K562 (cell line): ENCODE data around the gene NUP210. TPM values are rescaled to one million over a fixed set of nuclear protein-coding genes. Genes with fewer than 3 reads are reported as not detected.
A peak's percentile ranks its signal among the peaks of the same experiment; 100 is the strongest.

Experiments
- ATAC-seq: fragments of 200-7000 bp; cut with Tn5 transposase; 3 replicates; pipeline ENCODE4 v1.9.1; 2020; ENCODE audit warnings: moderate library complexity
- BruUV-seq: library from RNA; stranded (reverse); fragments of 400-500 nt; replicated peaks from 2 replicates; lab custom pipeline; 2021; lab: Mats Ljungman, UMichigan
- CTCF ChIA-PET: fragments of 300-600 bp; formaldehyde crosslinking; extraction: SDS; loops from one replicate; lab custom pipeline; 2021; ENCODE audit warnings: low intra/inter-chr PET ratio; lab: Yijun Ruan, JAX
- POLR2A ChIA-PET: fragments of 300-600, 350-650 bp; sonication (Branson Sonifier 250); formaldehyde crosslinking; extraction: SDS; loops from one replicate; lab custom pipeline; 2021; ENCODE audit warnings: antibody characterized with exemption, inconsistent platforms; lab: Yijun Ruan, JAX
- DNase-seq, 4 experiments: peaks; one replicate each; pipeline versions ENCODE4 v3.0.0 to v3.0.0-alpha.2; 2011 to 2018; ENCODE audit warnings: low spot score in 3 of 4, mixed read lengths in 3 of 4; ENCODE audit errors: extremely low read depth in 1 of 4
- FAIRE-seq: peaks from 2 replicates; lab custom pipeline; 2011; peaks lifted over from hg19 to GRCh38; lab: Jason Lieb, UNC
- H2AFZ ChIP-seq: 2 replicates; pipeline ENCODE4 v1.6.0; 2011; ENCODE audit warnings: low read depth, low read length, control low read depth, inconsistent platforms
- H3K27ac ChIP-seq: fragments of 200-600 bp; 3 replicates; pipeline ENCODE4 v1.8.0; 2011; ENCODE audit warnings: low read depth, mild to moderate bottlenecking, control low read depth, inconsistent platforms, low read length, moderate library complexity, mixed read lengths; ENCODE audit errors: extremely low read depth
- H3K27me3 ChIP-seq, 2 experiments: fragments of 300-600 bp in 1 of 2; 2 replicates in 1 of 2; 3 replicates in 1 of 2; pipeline versions ENCODE4 v1.6.0 to v1.8.0; 2011; ENCODE audit warnings: inconsistent platforms in 2 of 2, low read length in 2 of 2, mild to moderate bottlenecking in 1 of 2, mixed read lengths in 1 of 2, moderate library complexity in 1 of 2; ENCODE audit not compliant: control insufficient read depth in 2 of 2, insufficient read depth in 2 of 2
- H3K36me3 ChIP-seq: fragments of 300-600 bp; 3 replicates; pipeline ENCODE4 v1.8.0; 2011; ENCODE audit warnings: mild to moderate bottlenecking, low read length, inconsistent platforms; ENCODE audit not compliant: control insufficient read depth, insufficient read depth
- H3K4me1 ChIP-seq, 2 experiments: fragments of 200-600 bp in 1 of 2; replicated peaks in 1 of 2; 2 replicates in 1 of 2; 3 replicates in 1 of 2; pipeline versions ENCODE4 v1.5.1 to v1.8.0; 2011; ENCODE audit warnings: inconsistent platforms in 2 of 2, low read length in 2 of 2, mild to moderate bottlenecking in 1 of 2, mixed read lengths in 1 of 2, moderate library complexity in 1 of 2; ENCODE audit not compliant: control insufficient read depth in 2 of 2, insufficient read depth in 2 of 2
- H3K4me2 ChIP-seq: 2 replicates; pipeline ENCODE4 v1.6.1; 2011; ENCODE audit warnings: low read length, control low read depth, inconsistent platforms, mixed read lengths; ENCODE audit not compliant: insufficient read depth
- H3K4me3 ChIP-seq: fragments of 200-600 bp; sonication (generic), shearing (Covaris generic); 2 replicates; pipeline ENCODE4 v1.5.1; 2016; ENCODE audit warnings: control low read depth, inconsistent platforms
- H3K79me2 ChIP-seq: fragments of 200-600 bp; 3 replicates; pipeline ENCODE4 v1.8.0; 2011; ENCODE audit warnings: low read length, inconsistent platforms; ENCODE audit not compliant: control insufficient read depth, insufficient read depth
- H3K9ac ChIP-seq, 2 experiments: 2 replicates each; pipeline versions ENCODE4 v1.6.0 to v1.6.1; 2011; ENCODE audit warnings: low read depth in 2 of 2, low read length in 2 of 2, control low read depth in 1 of 2, inconsistent platforms in 1 of 2, mild to moderate bottlenecking in 1 of 2, mixed read lengths in 1 of 2; ENCODE audit not compliant: insufficient read depth in 1 of 2
- H3K9me1 ChIP-seq: one replicate; pipeline ENCODE4 v1.6.0; 2011; ENCODE audit warnings: inconsistent platforms, mild to moderate bottlenecking, low read length, moderate library complexity; ENCODE audit not compliant: control insufficient read depth, insufficient read depth
- H3K9me3 ChIP-seq: replicated peaks from 2 replicates; pipeline ENCODE4 v1.5.1; 2011; ENCODE audit warnings: low read depth, low read length, inconsistent platforms; ENCODE audit not compliant: control insufficient read depth, insufficient read depth
- H4K20me1 ChIP-seq: replicated peaks from 2 replicates; pipeline ENCODE4 v1.6.1; 2011; ENCODE audit warnings: low read length, inconsistent platforms, mixed read lengths; ENCODE audit not compliant: control insufficient read depth, insufficient read depth
- HDGF ChIP-seq: fragments of 450-650 bp; IDR thresholded peaks from 2 replicates; pipeline ENCODE4 v1.6.1; 2016
- MAX ChIP-seq: sonication (generic); formaldehyde crosslinking; IDR thresholded peaks from 2 replicates; pipeline ENCODE4 v1.9.0; 2022; ENCODE audit warnings: mild to moderate bottlenecking, missing genetic modification reagents
- RCOR1 ChIP-seq, 2 experiments: IDR thresholded peaks; 2 replicates each; pipeline ENCODE4 v1.6.1; 2012; ENCODE audit warnings: low read depth in 2 of 2, low read length in 2 of 2, borderline replicate concordance in 1 of 2, improper control_type of control experiment in 1 of 2
- STAT5B ChIP-seq: fragments of 250-450 bp; sonication (Bioruptor Pico); IDR thresholded peaks from 2 replicates; pipeline ENCODE4 v1.8.0; 2021; ENCODE audit warnings: mild to moderate bottlenecking, inconsistent platforms
- WGBS: fragments of 100-300 bp; shearing (Covaris generic); methylation state at CpG from one replicate; pipeline ENCODE4 v1.1.6; 2016; ENCODE audit warnings: low coverage, mixed read lengths; ENCODE audit not compliant: insufficient coverage; ENCODE audit errors: missing lambda C conversion rate; 5-methylcytosine and 5-hydroxymethylcytosine counted together
- in situ Hi-C: fragments of 300-500 bp; cut with MboI; formaldehyde crosslinking; loops from 4 replicates; pipeline ENCODE4 v1.15.0; 2018; ENCODE audit warnings: inconsistent platforms, mixed read lengths
- intact Hi-C: fragments of 100-400 bp; cut with micrococcal nuclease; formaldehyde crosslinking; loops from 2 replicates; pipeline ENCODE4 v1.14.2; 2022
- polyA plus RNA-seq, 8 experiments: library from polyadenylated mRNA; depleted of rRNA in 4 of 8; stranded (reverse) in 5 of 8; unstranded in 3 of 8; fragments of >200 nt; fragmentation: Nextera tagmentation in 2 of 8; fragmentation: Illumina TruSeq in 1 of 8; extraction: Ambion mirVana in 2 of 8; extraction: Trizol in 1 of 8; gene quantifications; 2 replicates each; pipeline versions ENCODE4 v1.2.1 to v1.2.3, GENCODE V29; 2011 to 2014; ENCODE audit warnings: inconsistent platforms in 1 of 8, missing spikeins in 1 of 8
- total RNA-seq, 7 experiments: library from RNA; depleted of rRNA in 6 of 7; stranded (reverse); fragments of >200 nt in 6 of 7; fragmentation: Illumina TruSeq in 2 of 7; extraction: Trizol in 2 of 7; gene quantifications; 2 replicates each; pipeline versions ENCODE4 v1.2.1 to v1.2.3, GENCODE V29; 2011 to 2021; ENCODE audit warnings: low replicate concordance in 1 of 7

The NUP210 gene
- total and polyA plus RNA-seq, 9 of the 15 experiments (the other 6 are each of a cell fraction or from before 2014, with no cell fraction given): 1.2 to 138 (median 44.0) TPM

- ChIA-PET CTCF (no interaction called here), POLR2A (interaction anchor here (0.8 to 1.4 kb wide), 3 partner anchors 11 to 18 kb away, joined by 3 read pairs; no protein-coding TSS in a partner anchor)
- no peak overlapping the region for H3K27ac ChIP-seq
- WGBS: 70% methylated on average over 4 of the region's 4 CpGs
- FAIRE-seq (no peak), ATAC-seq (no peak), DNase-seq (peak in 1 of 4 experiments; percentile 7)
- no peak for TF ChIP-seq HDGF
- TF ChIP-seq RCOR1 (IDR thresholded peaks at IDR 0.05; ENCODE audit: borderline replicate concordance in 1 of 2, low read depth in 2 of 2, low read length in 2 of 2): no peak
- TF ChIP-seq MAX (CRISPR knock-in tag): peak; percentile 29; the same call in 1 of the 2 replicates
- no peak for TF ChIP-seq STAT5B (CRISPR knock-in tag)
- in situ Hi-C loops (no loop called here), intact Hi-C loops (no loop called here)
- 0 out of 2 replicates have a peak overlapping the region, but pooled peaks have one; percentile 14 for H2AFZ ChIP-seq
- H3K36me3 ChIP-seq: no peaks in the 10 kb centered on the region
- H3K79me2 ChIP-seq: peaks cover 3% of the 10 kb centered on the region; the same call in 2 of the 3 replicates
- H3K27me3 ChIP-seq: no peaks in the 10 kb centered on the region
- no peak overlapping the region for H3K4me2 ChIP-seq
- no peak overlapping the region for H3K4me3 ChIP-seq
- peaks cover 19 to 36% of the 10 kb centered on the region in 2 experiments for H3K4me1 ChIP-seq
- no peaks in the 10 kb centered on the region for H3K9me3 ChIP-seq
- H3K9ac ChIP-seq: no peak overlapping the region
- no peaks in the 10 kb centered on the region for H3K9me1 ChIP-seq
- no TSS peak for BruUV-seq
- no peaks in the 10 kb centered on the region for H4K20me1 ChIP-seq
These were observed 4.9 kb upstream of the NUP210 start for GRCh38 chr3:13424865-13425617.
